HG02938 (cell line): ENCODE results near the gene SLC7A10.
"Not testable (repeated sequence)": the region's sequence is repeated elsewhere in the genome, so short reads cannot be mapped to it uniquely, and the experiment has no call there.

Source experiments
- ATAC-seq: cut with Tn5 transposase; IDR thresholded peaks from one replicate; pipeline ENCODE4 v1.9.1; 2021; ENCODE audit warnings: mild to moderate bottlenecking, moderate library complexity; ENCODE audit not compliant: unreplicated experiment

Gene SLC7A10

GRCh38 chr19:33239223-33239975 is 13.7 kb upstream of the SLC7A10 start:
- ATAC-seq, result no peak

- no peak for ATAC-seq
Observed at GRCh38 chr19:33238481-33239149, 13.0 kb upstream of the SLC7A10 start.

- no peak for ATAC-seq
Observed at GRCh38 chr19:33236696-33237390, 11.2 kb upstream of the SLC7A10 start.

GRCh38 chr19:33235996-33236350 is 10.3 kb upstream of the SLC7A10 start:
- no peak for ATAC-seq

GRCh38 chr19:33235269-33235995 is 9.8 kb upstream of the SLC7A10 start:
- peak; percentile 94 for ATAC-seq

- no peak for ATAC-seq
Observed at GRCh38 chr19:33234736-33235135, 9.1 kb upstream of the SLC7A10 start.

- ATAC-seq, result no peak
Observed at GRCh38 chr19:33234092-33234491, 8.4 kb upstream of the SLC7A10 start.

- no peak for ATAC-seq
Observed at GRCh38 chr19:33233056-33233873, 7.6 kb upstream of the SLC7A10 start.

- ATAC-seq, result no peak
Observed at GRCh38 chr19:33232656-33233055, 7.0 kb upstream of the SLC7A10 start.

GRCh38 chr19:33231511-33231910 is 5.9 kb upstream of the SLC7A10 start:
- no peak for ATAC-seq

- no peak for ATAC-seq
Observed at GRCh38 chr19:33229962-33230361, 4.3 kb upstream of the SLC7A10 start.

GRCh38 chr19:33227870-33228599 is 2.4 kb upstream of the SLC7A10 start:
- no peak for ATAC-seq

GRCh38 chr19:33227242-33227650 is 1.6 kb upstream of the SLC7A10 start:
- no peak for ATAC-seq

GRCh38 chr19:33226550-33227241 is 1.0 kb upstream of the SLC7A10 start:
- ATAC-seq, result no peak

GRCh38 chr19:33224694-33225457 is 774 bp downstream of the SLC7A10 start:
- ATAC-seq, result no peak

- not testable (repeated sequence) for ATAC-seq
Observed at GRCh38 chr19:33222255-33222654, 3.4 kb downstream of the SLC7A10 start.

- ATAC-seq, result no peak
Observed at GRCh38 chr19:33221638-33222037, 4.0 kb downstream of the SLC7A10 start.

GRCh38 chr19:33220735-33221134 is 4.9 kb downstream of the SLC7A10 start:
- no peak for ATAC-seq
